ENCODE data around the gene TNS4.

Gene TNS4

DNA sequence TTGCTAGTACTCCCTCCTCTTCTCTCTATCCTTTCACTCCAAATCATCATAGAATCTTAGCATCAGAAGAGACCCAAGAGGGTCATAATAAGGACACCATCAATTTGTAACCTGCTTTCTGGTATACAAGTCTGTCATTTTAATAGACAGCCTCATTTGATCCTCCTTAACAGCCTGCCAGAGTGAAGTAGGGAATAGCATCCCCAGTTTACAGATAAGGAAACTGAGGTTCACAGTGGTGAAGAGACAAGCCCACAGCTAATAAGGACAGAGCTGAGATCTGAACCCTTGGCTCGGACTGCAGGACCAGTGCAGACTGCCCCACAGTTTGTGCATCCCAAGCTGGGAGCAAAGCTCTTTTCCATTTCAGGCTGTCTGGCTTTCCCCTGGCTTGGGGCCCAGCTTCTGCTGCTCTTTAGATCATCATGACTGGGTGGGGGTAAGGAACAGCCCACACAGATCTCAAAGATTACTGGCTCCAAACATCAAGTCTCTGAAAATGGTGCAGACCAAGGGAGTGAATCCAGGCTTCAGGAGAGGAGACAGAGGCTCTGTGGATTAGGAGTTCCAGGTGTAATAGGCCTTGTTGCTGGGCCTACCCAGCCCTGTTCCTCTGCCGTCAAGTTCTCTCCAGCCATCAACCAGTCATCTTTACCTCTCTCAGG lies 68.4 kb downstream of the TNS4 start:
- no peak for DNase-seq

- no peak for DNase-seq
Observed at GRCh38 chr17:40431231-40431602, 70.2 kb downstream of the TNS4 start.

DNA sequence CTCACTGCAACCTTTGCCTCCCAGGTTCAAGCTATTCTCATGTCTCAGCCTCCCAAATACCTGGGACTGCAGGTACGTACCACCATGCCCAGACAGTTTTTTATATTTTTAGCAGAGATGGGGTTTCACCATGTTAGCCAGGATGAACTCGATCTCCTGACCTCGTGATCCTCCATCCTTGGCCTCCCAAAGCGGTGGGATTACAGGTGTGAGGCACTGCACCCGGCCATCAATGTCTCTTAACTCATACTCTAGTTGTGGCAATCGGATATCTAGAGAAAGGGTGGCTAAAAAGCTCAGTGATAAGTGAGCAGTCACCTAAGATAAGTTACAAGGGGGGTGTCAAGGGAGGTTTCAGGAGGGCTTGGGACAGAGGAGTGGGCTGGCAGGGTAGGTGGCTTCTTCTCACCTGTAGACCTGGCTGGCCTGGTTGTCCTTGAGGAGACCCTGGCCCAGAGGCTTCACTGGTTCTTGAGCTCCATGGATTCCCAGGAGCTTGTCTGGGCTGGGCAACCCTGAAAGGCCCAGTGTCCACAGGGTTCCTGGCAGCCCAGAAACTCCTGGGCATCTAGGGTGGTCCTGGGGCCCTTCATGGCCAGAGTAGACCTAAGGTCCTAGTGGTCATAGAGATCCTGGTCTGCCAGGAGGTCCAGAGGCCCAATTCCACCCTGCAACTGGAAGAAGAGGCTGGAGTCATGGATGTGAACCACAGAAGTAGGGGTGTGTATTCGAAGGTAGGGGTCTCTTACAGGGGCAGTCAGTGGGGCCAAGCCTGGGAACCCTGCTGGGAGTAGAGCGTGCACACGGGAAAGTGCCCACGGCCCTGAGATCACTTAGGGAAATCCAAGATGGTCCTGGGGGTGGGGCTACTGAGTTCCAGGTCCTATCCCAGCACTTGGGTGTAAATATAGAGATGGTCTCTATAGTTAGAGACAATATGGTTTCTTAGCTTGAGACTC lies 70.9 kb downstream of the TNS4 start:
- DNase-seq, result no peak

DNA sequence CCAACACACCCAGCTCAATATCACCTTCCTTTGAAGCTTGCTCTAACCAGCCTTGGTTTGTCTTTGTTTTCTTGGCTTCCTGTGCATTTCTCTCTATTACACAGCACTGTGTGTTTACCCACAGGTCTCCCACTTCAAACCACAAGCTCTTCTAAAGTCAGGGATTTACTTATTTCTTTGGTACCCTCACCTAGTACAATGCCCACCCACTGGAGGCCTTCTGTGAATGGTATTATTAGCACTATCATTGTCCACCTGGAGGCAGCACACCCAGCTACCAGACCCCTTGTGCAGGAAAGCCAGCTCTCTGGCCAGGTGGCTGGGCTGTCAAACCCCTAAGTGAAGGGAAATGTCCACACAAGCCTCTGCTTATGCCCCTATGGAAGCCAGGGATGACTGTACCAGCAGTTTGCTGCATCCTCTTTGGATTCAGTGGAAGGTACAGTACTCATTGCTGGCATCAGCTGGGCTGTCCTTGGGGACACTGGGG lies 74.4 kb downstream of the TNS4 start:
- DNase-seq, result no peak

Data from NCI-H2081 treated with DMSO at 0.1 percent for 48 hours (cell line).